ENCODE measurements around the gene LETM1.

Gene LETM1

DNA sequence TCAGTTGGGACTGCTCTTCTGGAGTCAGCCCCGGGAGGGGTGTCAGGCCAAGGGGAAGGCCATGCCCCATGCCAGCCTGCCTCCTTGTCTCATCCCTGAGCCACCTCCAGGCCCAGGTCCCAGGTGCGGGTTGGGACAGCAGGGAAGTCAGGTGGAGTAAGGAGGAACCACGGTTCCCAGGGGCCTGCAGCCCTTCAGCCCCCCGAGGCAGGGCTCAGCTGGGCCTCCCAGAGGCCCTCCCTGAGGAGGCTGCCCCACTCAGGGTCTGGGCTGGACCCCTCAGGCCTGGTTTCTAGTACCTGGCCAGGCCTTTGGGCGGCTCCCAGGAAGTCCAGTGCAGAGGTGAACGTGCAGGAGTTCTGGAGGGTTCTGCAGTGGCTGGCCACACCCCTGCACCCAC, 86.3 kb downstream of the LETM1 start:
- no peak overlapping the region for H3K4me3 ChIP-seq (ENCODE audit: control insufficient read depth, low read depth, low read length)
- no peak for DNase-seq (ENCODE audit: low read depth)
- TF ChIP-seq, protein P1, sequence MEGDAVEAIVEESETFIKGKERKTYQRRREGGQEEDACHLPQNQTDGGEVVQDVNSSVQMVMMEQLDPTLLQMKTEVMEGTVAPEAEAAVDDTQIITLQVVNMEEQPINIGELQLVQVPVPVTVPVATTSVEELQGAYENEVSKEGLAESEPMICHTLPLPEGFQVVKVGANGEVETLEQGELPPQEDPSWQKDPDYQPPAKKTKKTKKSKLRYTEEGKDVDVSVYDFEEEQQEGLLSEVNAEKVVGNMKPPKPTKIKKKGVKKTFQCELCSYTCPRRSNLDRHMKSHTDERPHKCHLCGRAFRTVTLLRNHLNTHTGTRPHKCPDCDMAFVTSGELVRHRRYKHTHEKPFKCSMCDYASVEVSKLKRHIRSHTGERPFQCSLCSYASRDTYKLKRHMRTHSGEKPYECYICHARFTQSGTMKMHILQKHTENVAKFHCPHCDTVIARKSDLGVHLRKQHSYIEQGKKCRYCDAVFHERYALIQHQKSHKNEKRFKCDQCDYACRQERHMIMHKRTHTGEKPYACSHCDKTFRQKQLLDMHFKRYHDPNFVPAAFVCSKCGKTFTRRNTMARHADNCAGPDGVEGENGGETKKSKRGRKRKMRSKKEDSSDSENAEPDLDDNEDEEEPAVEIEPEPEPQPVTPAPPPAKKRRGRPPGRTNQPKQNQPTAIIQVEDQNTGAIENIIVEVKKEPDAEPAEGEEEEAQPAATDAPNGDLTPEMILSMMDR (IDR thresholded peaks at IDR 0.05; ENCODE audit: control insufficient read depth, insufficient read depth, low read depth, low read length, missing control alignments): no peak

DNA sequence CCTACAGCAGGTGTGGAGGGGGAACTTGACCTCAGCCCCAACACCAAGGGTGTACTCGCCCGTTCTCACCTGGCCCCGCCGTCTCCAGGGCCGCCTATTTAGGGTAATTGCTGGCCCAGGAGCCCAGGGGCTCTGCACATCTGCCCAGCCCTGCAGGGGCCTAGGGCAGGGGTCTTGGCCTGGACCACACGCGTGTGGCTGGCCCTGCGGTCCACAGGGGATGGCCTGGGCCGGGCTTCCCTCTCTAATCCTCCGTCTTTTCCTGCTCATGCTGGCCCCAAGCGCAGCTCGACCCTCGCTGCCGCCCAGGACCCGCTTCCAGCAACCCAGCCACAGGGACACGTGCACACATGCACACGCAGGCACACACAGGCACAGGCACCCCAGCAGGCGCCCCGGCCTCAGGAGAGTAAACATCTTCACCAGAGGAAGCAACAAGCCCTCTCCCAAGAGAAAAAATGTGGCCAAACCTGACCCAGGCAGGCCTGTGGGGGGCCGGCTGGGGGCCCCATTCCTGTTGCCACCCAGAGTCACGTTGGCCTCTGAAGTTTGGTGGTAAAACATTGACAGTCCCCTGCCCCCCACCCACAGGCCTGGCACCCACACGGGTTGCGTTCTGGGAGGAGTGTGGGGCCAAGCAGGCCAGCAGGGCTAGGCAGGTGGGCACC, 87.5 kb downstream of the LETM1 start:
- no peak overlapping the region for H3K4me3 ChIP-seq (ENCODE audit: control insufficient read depth, low read depth, low read length)
- no peak for DNase-seq (ENCODE audit: low read depth)
- TF ChIP-seq, protein P1 (IDR thresholded peaks at IDR 0.05; ENCODE audit: control insufficient read depth, insufficient read depth, low read depth, low read length, missing control alignments): no peak

DNA sequence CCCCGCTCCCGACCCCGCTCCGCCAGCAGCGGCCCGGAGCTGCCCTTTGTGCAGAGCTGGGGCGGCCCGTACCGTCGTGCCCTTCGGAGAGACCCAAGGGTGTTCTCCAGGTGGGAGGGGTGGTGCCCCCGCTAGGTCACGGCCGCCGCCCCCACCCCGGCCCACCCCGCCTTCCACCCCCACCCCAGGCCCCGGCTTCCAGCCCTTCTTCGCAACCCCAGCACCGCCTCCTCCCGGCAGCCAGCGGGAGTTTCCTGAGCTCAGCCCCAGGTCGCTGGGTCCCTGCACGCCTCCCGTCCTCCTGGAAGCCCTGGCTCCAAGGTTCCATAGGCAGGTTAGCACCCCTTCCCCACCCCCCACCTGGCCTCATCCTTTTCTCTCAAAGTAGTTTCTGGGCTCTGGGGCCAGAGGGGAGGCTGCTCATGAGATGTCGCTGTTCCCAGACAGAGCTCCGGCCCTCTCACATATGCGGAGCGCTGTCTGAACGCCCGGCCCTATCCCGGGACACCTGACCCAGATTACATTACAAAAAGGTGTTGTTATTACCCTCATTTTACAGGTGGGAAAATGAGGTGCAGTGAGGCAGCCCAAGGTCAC, 88.1 kb downstream of the LETM1 start:
- TF ChIP-seq, protein P1 (IDR thresholded peaks at IDR 0.05; ENCODE audit: control insufficient read depth, insufficient read depth, low read depth, low read length, missing control alignments): peak; percentile 42
- DNase-seq (ENCODE audit: low read depth): no peak
- peak overlapping the region; percentile 27 for H3K4me3 ChIP-seq (ENCODE audit: control insufficient read depth, low read depth, low read length)

DNA sequence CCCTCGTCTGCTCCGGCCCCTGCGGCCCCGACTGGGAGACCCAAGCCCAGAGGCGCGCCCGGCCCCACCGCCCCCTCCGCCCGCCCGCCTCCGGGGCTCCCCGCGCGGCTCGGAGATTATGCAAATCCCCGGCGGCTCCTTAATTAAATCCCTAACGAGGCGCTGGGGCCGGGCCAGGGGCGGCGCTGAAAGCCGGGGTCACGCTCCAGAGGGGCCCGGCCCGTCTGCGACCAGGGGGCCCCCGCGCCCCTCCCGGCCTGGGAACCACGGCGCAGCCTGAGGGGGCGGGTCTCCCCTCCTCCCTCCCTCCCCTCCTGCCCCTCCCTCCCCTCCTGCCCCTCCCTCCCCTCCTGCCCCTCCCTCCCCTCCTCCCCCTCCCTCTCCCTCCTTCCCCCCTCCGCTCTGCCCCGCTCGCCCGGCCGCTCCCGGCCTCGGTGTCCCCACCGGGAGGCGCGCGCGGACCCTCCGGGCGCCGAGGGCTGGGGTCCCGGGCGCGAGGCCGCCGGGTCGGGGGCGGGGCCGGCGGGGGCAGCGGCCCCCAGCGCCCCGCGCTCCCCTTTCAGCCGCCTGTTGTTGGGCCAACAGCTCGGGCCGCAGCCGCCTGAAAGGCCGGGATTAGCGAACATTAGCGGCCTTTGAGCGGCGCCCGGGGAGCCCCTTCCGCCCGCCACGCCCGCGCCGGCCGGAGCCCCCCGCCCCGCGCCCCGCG, 88.7 kb downstream of the LETM1 start:
- H3K4me3 ChIP-seq (ENCODE audit: control insufficient read depth, low read depth, low read length): peak overlapping the region; percentile 27
- DNase-seq (ENCODE audit: low read depth): no peak

DNA sequence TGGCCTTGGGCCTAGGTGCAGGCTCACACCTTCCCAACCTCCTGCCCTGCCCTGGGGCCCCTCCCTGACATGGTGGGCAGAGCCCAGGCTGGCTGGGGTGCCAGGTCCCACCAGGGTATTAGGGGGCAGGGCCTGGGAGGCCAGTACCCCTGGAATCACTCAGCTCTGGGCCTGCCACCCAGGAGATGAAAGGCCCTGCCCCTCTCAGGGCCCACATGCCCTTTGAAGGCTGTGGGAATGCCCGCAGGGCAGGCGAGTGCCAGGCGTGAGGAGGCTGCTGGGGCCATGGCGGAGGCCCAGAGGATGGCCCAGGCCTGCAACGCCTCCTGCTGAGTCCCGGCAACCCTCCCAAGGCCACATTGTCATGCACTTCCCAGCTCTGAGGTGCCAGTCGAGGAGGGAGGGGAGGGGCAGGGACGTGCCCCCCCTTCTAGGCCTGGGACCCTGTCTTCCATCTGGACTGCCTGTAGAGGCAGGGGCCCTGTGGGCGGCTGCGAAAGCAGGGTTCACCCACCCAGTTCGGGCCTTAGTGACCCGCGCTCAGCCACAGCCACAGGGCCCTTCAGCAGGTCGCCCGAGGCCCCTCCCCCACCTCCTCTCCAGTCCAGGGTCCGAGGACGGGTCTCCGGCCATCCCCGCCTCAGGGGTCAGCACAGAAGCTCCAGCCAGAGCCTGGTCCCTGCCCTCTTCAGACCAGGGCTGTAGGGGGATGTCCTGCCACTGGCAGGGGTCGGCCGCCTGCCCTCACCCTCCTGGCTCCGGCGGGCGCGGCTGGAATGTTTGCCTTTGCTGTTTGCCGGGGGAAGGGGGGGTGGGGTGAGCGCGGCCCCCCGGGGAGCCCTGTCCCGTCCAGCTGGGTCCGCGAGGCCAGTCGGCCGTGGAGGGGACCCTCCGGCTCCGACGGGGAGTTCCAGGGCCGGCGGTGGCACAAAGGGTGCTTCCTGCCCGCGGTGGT, 89.6 kb downstream of the LETM1 start:
- no peak for DNase-seq (ENCODE audit: low read depth)
- H3K4me3 ChIP-seq (ENCODE audit: control insufficient read depth, low read depth, low read length): no peak overlapping the region
- TF ChIP-seq, protein P1 (IDR thresholded peaks at IDR 0.05; ENCODE audit: control insufficient read depth, insufficient read depth, low read depth, low read length, missing control alignments): no peak

More for the DNA sequence above, 88.7 kb downstream of the LETM1 start:
- TF ChIP-seq, protein P1 (IDR thresholded peaks at IDR 0.05; ENCODE audit: control insufficient read depth, insufficient read depth, low read depth, low read length, missing control alignments): no peak

Data from AG09309 (cell line).